Measurements from ENCODE around the gene ZNF438.
A peak's percentile ranks its signal among the peaks of the same experiment; 100 is the strongest.

ZNF438 gene

GRCh38 chr10:30818010-30818660 lies 213.5 kb downstream of the ZNF438 start:
- H3K27me3 ChIP-seq (ENCODE audit: control insufficient read depth, insufficient read depth, low read length) = no peaks in the 10 kb centered on the region
- no peaks in the 10 kb centered on the region for H3K36me3 ChIP-seq (ENCODE audit: insufficient read depth, low read length)
- H3K4me1 ChIP-seq (ENCODE audit: control insufficient read depth, insufficient read depth, low read length) = peaks cover 61% of the 10 kb centered on the region
- H3K9me3 ChIP-seq (replicated peaks; ENCODE audit: low read length) = no peaks in the 10 kb centered on the region
- no peak overlapping the region for H3K4me3 ChIP-seq (ENCODE audit: low read length)
- peak overlapping the region; percentile 76 for H3K4me2 ChIP-seq (ENCODE audit: low read length)
- H3K9ac ChIP-seq (ENCODE audit: low read depth, low read length) = peak overlapping the region; percentile 69

- no peaks in the 10 kb centered on the region for H3K27me3 ChIP-seq (ENCODE audit: control insufficient read depth, insufficient read depth, low read length)
- peaks cover 67% of the 10 kb centered on the region for H3K4me1 ChIP-seq (ENCODE audit: control insufficient read depth, insufficient read depth, low read length)
- no peaks in the 10 kb centered on the region for H3K9me3 ChIP-seq (replicated peaks; ENCODE audit: low read length)
- peak overlapping the region; percentile 9 for H3K4me2 ChIP-seq (ENCODE audit: low read length)
- H3K36me3 ChIP-seq (ENCODE audit: insufficient read depth, low read length) = no peaks in the 10 kb centered on the region
- H3K9ac ChIP-seq (ENCODE audit: low read depth, low read length) = no peak overlapping the region
- H3K4me3 ChIP-seq (ENCODE audit: low read length) = no peak overlapping the region
These were observed 214.1 kb downstream of the ZNF438 start for GRCh38 chr10:30817541-30817940.

DNA sequence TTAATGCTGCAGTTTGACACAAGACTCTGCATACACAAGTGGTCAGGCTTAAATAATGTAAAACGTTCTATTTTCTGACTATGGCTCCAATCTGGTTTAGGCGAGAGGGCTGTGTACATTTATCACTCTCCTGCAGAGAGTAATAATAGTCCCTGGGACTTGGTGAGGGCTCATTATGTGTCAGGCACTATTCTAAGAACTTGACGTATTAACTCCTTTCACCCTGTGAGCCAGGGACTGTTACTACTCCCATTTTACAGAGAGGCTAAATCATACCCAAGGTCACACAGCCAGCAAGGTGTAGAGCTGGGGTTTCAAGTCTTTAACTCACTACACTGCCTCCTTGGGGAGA lies 214.9 kb downstream of the ZNF438 start:
- Histone ChIP-seq H3K9me3 (replicated peaks; ENCODE audit: low read length) (no peaks in the 10 kb centered on the region), H3K4me3 (ENCODE audit: low read length) (no peak overlapping the region), H3K4me1 (ENCODE audit: control insufficient read depth, insufficient read depth, low read length) (peaks cover 71% of the 10 kb centered on the region), H3K27me3 (ENCODE audit: control insufficient read depth, insufficient read depth, low read length) (no peaks in the 10 kb centered on the region), H3K4me2 (ENCODE audit: low read length) (no peak overlapping the region), H3K9ac (ENCODE audit: low read depth, low read length) (no peak overlapping the region), H3K36me3 (ENCODE audit: insufficient read depth, low read length) (no peaks in the 10 kb centered on the region)

- Histone ChIP-seq H3K4me2 (ENCODE audit: low read length) (no peak overlapping the region), H3K36me3 (ENCODE audit: insufficient read depth, low read length) (no peaks in the 10 kb centered on the region), H3K4me3 (ENCODE audit: low read length) (no peak overlapping the region), H3K9me3 (replicated peaks; ENCODE audit: low read length) (no peaks in the 10 kb centered on the region), H3K4me1 (ENCODE audit: control insufficient read depth, insufficient read depth, low read length) (peaks cover 71% of the 10 kb centered on the region), H3K9ac (ENCODE audit: low read depth, low read length) (no peak overlapping the region), H3K27me3 (ENCODE audit: control insufficient read depth, insufficient read depth, low read length) (no peaks in the 10 kb centered on the region)
These were observed 215.4 kb downstream of the ZNF438 start for GRCh38 chr10:30816159-30816819.

GRCh38 chr10:30813872-30814481 lies 217.7 kb downstream of the ZNF438 start:
- no peak overlapping the region for H3K4me2 ChIP-seq (ENCODE audit: low read length)
- no peaks in the 10 kb centered on the region for H3K36me3 ChIP-seq (ENCODE audit: insufficient read depth, low read length)
- no peaks in the 10 kb centered on the region for H3K27me3 ChIP-seq (ENCODE audit: control insufficient read depth, insufficient read depth, low read length)
- H3K4me3 ChIP-seq (ENCODE audit: low read length) = no peak overlapping the region
- no peaks in the 10 kb centered on the region for H3K9me3 ChIP-seq (replicated peaks; ENCODE audit: low read length)
- no peak overlapping the region for H3K9ac ChIP-seq (ENCODE audit: low read depth, low read length)
- peaks cover 50% of the 10 kb centered on the region for H3K4me1 ChIP-seq (ENCODE audit: control insufficient read depth, insufficient read depth, low read length)

- Histone ChIP-seq H3K27me3 (ENCODE audit: control insufficient read depth, insufficient read depth, low read length) (no peaks in the 10 kb centered on the region), H3K36me3 (ENCODE audit: insufficient read depth, low read length) (no peaks in the 10 kb centered on the region), H3K4me2 (ENCODE audit: low read length) (peak overlapping the region; percentile 70), H3K9ac (ENCODE audit: low read depth, low read length) (no peak overlapping the region), H3K4me3 (ENCODE audit: low read length) (peak overlapping the region; percentile 4), H3K9me3 (replicated peaks; ENCODE audit: low read length) (no peaks in the 10 kb centered on the region), H3K4me1 (ENCODE audit: control insufficient read depth, insufficient read depth, low read length) (peaks cover 35% of the 10 kb centered on the region)
These were observed 219.4 kb downstream of the ZNF438 start for GRCh38 chr10:30812018-30812851.

- peak overlapping the region; percentile 4 for H3K4me3 ChIP-seq (ENCODE audit: low read length)
- peaks cover 35% of the 10 kb centered on the region for H3K4me1 ChIP-seq (ENCODE audit: control insufficient read depth, insufficient read depth, low read length)
- H3K4me2 ChIP-seq (ENCODE audit: low read length) = peak overlapping the region; percentile 64
- H3K9me3 ChIP-seq (replicated peaks; ENCODE audit: low read length) = no peaks in the 10 kb centered on the region
- no peaks in the 10 kb centered on the region for H3K27me3 ChIP-seq (ENCODE audit: control insufficient read depth, insufficient read depth, low read length)
- H3K9ac ChIP-seq (ENCODE audit: low read depth, low read length) = no peak overlapping the region
- H3K36me3 ChIP-seq (ENCODE audit: insufficient read depth, low read length) = no peaks in the 10 kb centered on the region
These were observed 220.2 kb downstream of the ZNF438 start for GRCh38 chr10:30811276-30812017.

- H3K9ac ChIP-seq (ENCODE audit: low read depth, low read length) = no peak overlapping the region
- H3K4me2 ChIP-seq (ENCODE audit: low read length) = no peak overlapping the region
- H3K27me3 ChIP-seq (ENCODE audit: control insufficient read depth, insufficient read depth, low read length) = no peaks in the 10 kb centered on the region
- H3K4me3 ChIP-seq (ENCODE audit: low read length) = no peak overlapping the region
- H3K9me3 ChIP-seq (replicated peaks; ENCODE audit: low read length) = no peaks in the 10 kb centered on the region
- peaks cover 35% of the 10 kb centered on the region for H3K4me1 ChIP-seq (ENCODE audit: control insufficient read depth, insufficient read depth, low read length)
- H3K36me3 ChIP-seq (ENCODE audit: insufficient read depth, low read length) = no peaks in the 10 kb centered on the region
These were observed 221.2 kb downstream of the ZNF438 start for GRCh38 chr10:30810416-30810815.

- Histone ChIP-seq H3K9ac (ENCODE audit: low read depth, low read length) (no peak overlapping the region), H3K4me3 (ENCODE audit: low read length) (no peak overlapping the region), H3K9me3 (replicated peaks; ENCODE audit: low read length) (no peaks in the 10 kb centered on the region), H3K4me1 (ENCODE audit: control insufficient read depth, insufficient read depth, low read length) (peaks cover 24% of the 10 kb centered on the region), H3K36me3 (ENCODE audit: insufficient read depth, low read length) (no peaks in the 10 kb centered on the region), H3K4me2 (ENCODE audit: low read length) (no peak overlapping the region), H3K27me3 (ENCODE audit: control insufficient read depth, insufficient read depth, low read length) (no peaks in the 10 kb centered on the region)
These were observed 224.8 kb downstream of the ZNF438 start for GRCh38 chr10:30806850-30807249.

GRCh38 chr10:30805061-30805460 lies 226.6 kb downstream of the ZNF438 start:
- no peak overlapping the region for H3K4me2 ChIP-seq (ENCODE audit: low read length)
- no peaks in the 10 kb centered on the region for H3K27me3 ChIP-seq (ENCODE audit: control insufficient read depth, insufficient read depth, low read length)
- no peaks in the 10 kb centered on the region for H3K36me3 ChIP-seq (ENCODE audit: insufficient read depth, low read length)
- H3K9me3 ChIP-seq (replicated peaks; ENCODE audit: low read length) = no peaks in the 10 kb centered on the region
- peaks cover 18% of the 10 kb centered on the region for H3K4me1 ChIP-seq (ENCODE audit: control insufficient read depth, insufficient read depth, low read length)
- H3K4me3 ChIP-seq (ENCODE audit: low read length) = no peak overlapping the region
- H3K9ac ChIP-seq (ENCODE audit: low read depth, low read length) = no peak overlapping the region

Data from skeletal muscle satellite cell (primary cell).